ENCODE results near the gene ATP5PO. TPM values are rescaled to one million over a fixed set of nuclear protein-coding genes. Genes with fewer than 3 reads are reported as not detected.
A peak's percentile ranks its signal among the peaks of the same experiment; 100 is the strongest.

The ATP5PO gene
- total RNA-seq, 1 experiment from 2014 or later, result 229 TPM

GRCh38 chr21:33897098-33897497 is 18.5 kb downstream of the ATP5PO start:
- DNase-seq, result no peak
- Histone ChIP-seq H3K27me3 (ENCODE audit: control insufficient read depth, insufficient read depth, low read length) (no peaks in the 10 kb centered on the region), H3K4me3 (ENCODE audit: insufficient read depth, low read depth, low read length) (no peak overlapping the region), H3K36me3 (replicated peaks; ENCODE audit: control insufficient read depth, insufficient read depth, low read length) (no peaks in the 10 kb centered on the region)

- DNase-seq, result no peak
- Histone ChIP-seq H3K4me3 (ENCODE audit: insufficient read depth, low read depth, low read length) (no peak overlapping the region), H3K36me3 (replicated peaks; ENCODE audit: control insufficient read depth, insufficient read depth, low read length) (no peaks in the 10 kb centered on the region), H3K27me3 (ENCODE audit: control insufficient read depth, insufficient read depth, low read length) (no peaks in the 10 kb centered on the region)
Observed at GRCh38 chr21:33896691-33897090, 18.9 kb downstream of the ATP5PO start.

GRCh38 chr21:33895356-33895755 is 20.2 kb downstream of the ATP5PO start:
- H3K27me3 ChIP-seq (ENCODE audit: control insufficient read depth, insufficient read depth, low read length), result no peaks in the 10 kb centered on the region
- no peak overlapping the region for H3K4me3 ChIP-seq (ENCODE audit: insufficient read depth, low read depth, low read length)
- DNase-seq, result no peak
- H3K36me3 ChIP-seq (replicated peaks; ENCODE audit: control insufficient read depth, insufficient read depth, low read length), result no peaks in the 10 kb centered on the region

- peak; percentile 90 for DNase-seq
- peak overlapping the region; percentile 13; the same call in 1 of the 2 replicates for H3K4me3 ChIP-seq (ENCODE audit: insufficient read depth, low read depth, low read length)
- no peaks in the 10 kb centered on the region for H3K27me3 ChIP-seq (ENCODE audit: control insufficient read depth, insufficient read depth, low read length)
- H3K36me3 ChIP-seq (replicated peaks; ENCODE audit: control insufficient read depth, insufficient read depth, low read length), result no peaks in the 10 kb centered on the region
Observed at GRCh38 chr21:33894736-33895288, 20.8 kb downstream of the ATP5PO start.

- Histone ChIP-seq H3K27me3 (ENCODE audit: control insufficient read depth, insufficient read depth, low read length) (no peaks in the 10 kb centered on the region), H3K4me3 (ENCODE audit: insufficient read depth, low read depth, low read length) (no peak overlapping the region), H3K36me3 (replicated peaks; ENCODE audit: control insufficient read depth, insufficient read depth, low read length) (no peaks in the 10 kb centered on the region)
- no peak for DNase-seq
Observed at GRCh38 chr21:33893917-33894316, 21.7 kb downstream of the ATP5PO start.

- Histone ChIP-seq H3K27me3 (ENCODE audit: control insufficient read depth, insufficient read depth, low read length) (no peaks in the 10 kb centered on the region), H3K36me3 (replicated peaks; ENCODE audit: control insufficient read depth, insufficient read depth, low read length) (no peaks in the 10 kb centered on the region), H3K4me3 (ENCODE audit: insufficient read depth, low read depth, low read length) (no peak overlapping the region)
- peak; percentile 82 for DNase-seq
Observed at GRCh38 chr21:33892853-33893252, 22.8 kb downstream of the ATP5PO start.

- Histone ChIP-seq H3K36me3 (replicated peaks; ENCODE audit: control insufficient read depth, insufficient read depth, low read length) (no peaks in the 10 kb centered on the region), H3K4me3 (ENCODE audit: insufficient read depth, low read depth, low read length) (no peak overlapping the region), H3K27me3 (ENCODE audit: control insufficient read depth, insufficient read depth, low read length) (no peaks in the 10 kb centered on the region)
- no peak for DNase-seq
Observed at GRCh38 chr21:33890187-33890586, 25.4 kb downstream of the ATP5PO start.

GRCh38 chr21:33886321-33886720 is 29.3 kb downstream of the ATP5PO start:
- Histone ChIP-seq H3K27me3 (ENCODE audit: control insufficient read depth, insufficient read depth, low read length) (no peaks in the 10 kb centered on the region), H3K36me3 (replicated peaks; ENCODE audit: control insufficient read depth, insufficient read depth, low read length) (no peaks in the 10 kb centered on the region), H3K4me3 (ENCODE audit: insufficient read depth, low read depth, low read length) (no peak overlapping the region)
- DNase-seq, result no peak

GRCh38 chr21:33885172-33885514 is 30.5 kb downstream of the ATP5PO start:
- DNase-seq, result peak; percentile 63

GRCh38 chr21:33884376-33885171 is 31.0 kb downstream of the ATP5PO start:
- DNase-seq, result no peak
- no peaks in the 10 kb centered on the region for H3K36me3 ChIP-seq (replicated peaks; ENCODE audit: control insufficient read depth, insufficient read depth, low read length)
- no peak overlapping the region for H3K4me3 ChIP-seq (ENCODE audit: insufficient read depth, low read depth, low read length)
- H3K27me3 ChIP-seq (ENCODE audit: control insufficient read depth, insufficient read depth, low read length), result no peaks in the 10 kb centered on the region

More at GRCh38 chr21:33885172-33885514, 30.5 kb downstream of the ATP5PO start:
- H3K4me3 ChIP-seq (ENCODE audit: insufficient read depth, low read depth, low read length), result no peak overlapping the region
- H3K36me3 ChIP-seq (replicated peaks; ENCODE audit: control insufficient read depth, insufficient read depth, low read length), result no peaks in the 10 kb centered on the region
- no peaks in the 10 kb centered on the region for H3K27me3 ChIP-seq (ENCODE audit: control insufficient read depth, insufficient read depth, low read length)

- no peaks in the 10 kb centered on the region for H3K27me3 ChIP-seq (ENCODE audit: control insufficient read depth, insufficient read depth, low read length)
- H3K36me3 ChIP-seq (replicated peaks; ENCODE audit: control insufficient read depth, insufficient read depth, low read length), result no peaks in the 10 kb centered on the region
- no peak for DNase-seq
- no peak overlapping the region for H3K4me3 ChIP-seq (ENCODE audit: insufficient read depth, low read depth, low read length)
Observed at GRCh38 chr21:33883118-33883517, 32.5 kb downstream of the ATP5PO start.

- Histone ChIP-seq H3K27me3 (ENCODE audit: control insufficient read depth, insufficient read depth, low read length) (no peaks in the 10 kb centered on the region), H3K36me3 (replicated peaks; ENCODE audit: control insufficient read depth, insufficient read depth, low read length) (no peaks in the 10 kb centered on the region)
Observed at GRCh38 chr21:33881689-33882440, 33.7 kb downstream of the ATP5PO start.

GRCh38 chr21:33880626-33881025 is 35.0 kb downstream of the ATP5PO start:
- no peak overlapping the region for H3K4me3 ChIP-seq (ENCODE audit: insufficient read depth, low read depth, low read length)
- no peaks in the 10 kb centered on the region for H3K27me3 ChIP-seq (ENCODE audit: control insufficient read depth, insufficient read depth, low read length)
- DNase-seq, result peak; percentile 22
- no peaks in the 10 kb centered on the region for H3K36me3 ChIP-seq (replicated peaks; ENCODE audit: control insufficient read depth, insufficient read depth, low read length)

More at GRCh38 chr21:33881689-33882440, 33.7 kb downstream of the ATP5PO start:
- H3K4me3 ChIP-seq (ENCODE audit: insufficient read depth, low read depth, low read length), result no peak overlapping the region
- no peak for DNase-seq

- no peaks in the 10 kb centered on the region for H3K27me3 ChIP-seq (ENCODE audit: control insufficient read depth, insufficient read depth, low read length)
- no peak for DNase-seq
Observed at GRCh38 chr21:33878824-33879223, 36.8 kb downstream of the ATP5PO start.

More at GRCh38 chr21:33878824-33879223, 36.8 kb downstream of the ATP5PO start:
- Histone ChIP-seq H3K36me3 (replicated peaks; ENCODE audit: control insufficient read depth, insufficient read depth, low read length) (no peaks in the 10 kb centered on the region), H3K4me3 (ENCODE audit: insufficient read depth, low read depth, low read length) (no peak overlapping the region)

All from H7 (cell line).